Lower lobe of right lung (tissue), 2 donors: ENCODE data around the gene HDAC4. TPM values are rescaled to one million over a fixed set of nuclear protein-coding genes. Genes with fewer than 3 reads are reported as not detected.

ENCODE experiments used
- ATAC-seq, 2 donors: fragments of 200-7000 bp; cut with Tn5 transposase; one replicate each; pipeline ENCODE4 v1.9.1; 2020 to 2022; ENCODE audit warnings: mild to moderate bottlenecking in 2 of 2, moderate library complexity in 2 of 2
- DNase-seq: peaks from one replicate; pipeline ENCODE4 v3.0.0-alpha.2; 2020
- H3K27ac ChIP-seq: fragments of 200-600 bp; one replicate; pipeline ENCODE4 v1.8.0; 2022
- H3K27me3 ChIP-seq: fragments of 200-600 bp; one replicate; pipeline ENCODE4 v1.8.0; 2022; ENCODE audit warnings: low read depth
- H3K36me3 ChIP-seq: fragments of 200-600 bp; one replicate; pipeline ENCODE4 v1.8.0; 2022; ENCODE audit warnings: mild to moderate bottlenecking
- H3K4me1 ChIP-seq: fragments of 200-600 bp; one replicate; pipeline ENCODE4 v1.8.0; 2022
- H3K4me3 ChIP-seq: fragments of 200-600 bp; one replicate; pipeline ENCODE4 v1.8.0; 2022; ENCODE audit warnings: mild to moderate bottlenecking
- H3K9me3 ChIP-seq: fragments of 200-600 bp; one replicate; pipeline ENCODE4 v1.8.0; 2022
- intact Hi-C: fragments of 100-400 bp; cut with DNase I; formaldehyde crosslinking; loops from one replicate; pipeline ENCODE4 v1.11.0; 2022
- total RNA-seq: library from RNA; stranded (reverse); fragmentation: NEBNext Ultra II Directional; extraction: Animal tissue kit (Norgen Biotek cat#: 25700); gene quantifications from one replicate; pipeline ENCODE4 v1.2.1, GENCODE V29; 2021
- TF ChIP-seq, protein P1 (sequence below): fragments of 200-600 bp; IDR thresholded peaks from one replicate; pipeline ENCODE4 v1.8.0; 2022; ENCODE audit warnings: antibody characterized with exemption, mild to moderate bottlenecking
- donor health status: DM: no; HTN: yes; CAD: no; lungs with severe emphysema.

HDAC4 gene
- total RNA-seq, 1 donor from 2014 or later, result 44.9 TPM

DNA sequence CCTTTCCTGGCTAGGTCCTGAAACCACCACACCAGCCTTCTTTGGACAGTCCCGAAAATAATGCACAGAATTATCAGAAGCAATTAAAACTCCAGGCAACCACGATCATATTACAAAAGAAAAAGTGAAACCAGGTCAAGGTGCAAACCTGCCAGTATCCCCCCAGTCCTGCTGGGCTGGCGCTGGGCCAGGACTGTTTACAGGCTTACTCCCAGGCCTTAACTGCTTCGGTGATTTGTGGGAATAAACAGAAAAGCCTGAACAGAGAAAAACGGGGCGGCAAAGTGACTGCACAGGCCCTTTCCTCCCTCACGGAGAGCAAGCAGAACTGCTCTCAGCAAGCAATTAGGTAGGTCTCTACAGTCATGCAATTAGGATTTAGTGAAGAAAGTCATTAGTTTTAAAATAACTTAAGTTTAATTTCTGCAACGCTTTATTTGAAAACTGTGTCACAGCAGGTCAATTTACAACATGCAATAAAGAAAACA lies 1.3 kb downstream of the HDAC4 start:
- H3K4me1 ChIP-seq, result peaks cover 19% of the 10 kb centered on the region
- H3K27me3 ChIP-seq, result no peaks in the 10 kb centered on the region
- no peaks in the 10 kb centered on the region for H3K9me3 ChIP-seq
- H3K36me3 ChIP-seq, result no peaks in the 10 kb centered on the region
- DNase-seq (no peak), ATAC-seq (no peak)
- TF ChIP-seq, protein P1, sequence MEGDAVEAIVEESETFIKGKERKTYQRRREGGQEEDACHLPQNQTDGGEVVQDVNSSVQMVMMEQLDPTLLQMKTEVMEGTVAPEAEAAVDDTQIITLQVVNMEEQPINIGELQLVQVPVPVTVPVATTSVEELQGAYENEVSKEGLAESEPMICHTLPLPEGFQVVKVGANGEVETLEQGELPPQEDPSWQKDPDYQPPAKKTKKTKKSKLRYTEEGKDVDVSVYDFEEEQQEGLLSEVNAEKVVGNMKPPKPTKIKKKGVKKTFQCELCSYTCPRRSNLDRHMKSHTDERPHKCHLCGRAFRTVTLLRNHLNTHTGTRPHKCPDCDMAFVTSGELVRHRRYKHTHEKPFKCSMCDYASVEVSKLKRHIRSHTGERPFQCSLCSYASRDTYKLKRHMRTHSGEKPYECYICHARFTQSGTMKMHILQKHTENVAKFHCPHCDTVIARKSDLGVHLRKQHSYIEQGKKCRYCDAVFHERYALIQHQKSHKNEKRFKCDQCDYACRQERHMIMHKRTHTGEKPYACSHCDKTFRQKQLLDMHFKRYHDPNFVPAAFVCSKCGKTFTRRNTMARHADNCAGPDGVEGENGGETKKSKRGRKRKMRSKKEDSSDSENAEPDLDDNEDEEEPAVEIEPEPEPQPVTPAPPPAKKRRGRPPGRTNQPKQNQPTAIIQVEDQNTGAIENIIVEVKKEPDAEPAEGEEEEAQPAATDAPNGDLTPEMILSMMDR, result no peak
- H3K4me3 ChIP-seq, result peak overlapping the region; percentile 55
- no peak overlapping the region for H3K27ac ChIP-seq
- intact Hi-C loops, result no loop called here

DNA sequence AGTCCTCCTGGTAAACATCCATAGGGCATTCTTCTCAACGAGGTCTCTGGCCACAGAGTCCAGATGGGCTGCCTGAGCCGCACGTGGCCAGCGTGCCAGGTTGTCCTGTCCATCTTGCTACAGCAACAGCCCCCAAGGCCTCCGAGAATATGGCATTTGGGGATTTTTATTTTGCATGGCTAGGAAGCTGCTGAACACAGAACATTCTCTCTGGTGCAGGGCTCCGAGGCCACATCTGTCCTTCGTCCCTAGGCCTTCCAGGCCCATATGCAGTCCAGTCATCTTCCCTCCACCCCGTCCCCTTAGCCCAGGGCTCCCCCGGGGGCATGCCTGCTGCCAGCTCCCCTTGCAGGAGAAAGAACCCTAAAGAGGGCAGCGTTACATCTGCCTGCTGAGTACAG lies 2.3 kb downstream of the HDAC4 start:
- intact Hi-C loops, result no loop called here
- Histone ChIP-seq H3K36me3 (no peaks in the 10 kb centered on the region), H3K27ac (no peak overlapping the region), H3K9me3 (no peaks in the 10 kb centered on the region), H3K4me1 (peaks cover 23% of the 10 kb centered on the region), H3K4me3 (no peak overlapping the region), H3K27me3 (no peaks in the 10 kb centered on the region)
- no peak for DNase-seq
- TF ChIP-seq, protein P1, result no peak
- ATAC-seq, result no peak

- no peak overlapping the region for H3K27ac ChIP-seq
- H3K4me1 ChIP-seq, result peaks cover 28% of the 10 kb centered on the region
- DNase-seq (no peak), ATAC-seq (no peak)
- TF ChIP-seq, protein P1, result no peak
- no peaks in the 10 kb centered on the region for H3K36me3 ChIP-seq
- H3K27me3 ChIP-seq, result no peaks in the 10 kb centered on the region
- no peak overlapping the region for H3K4me3 ChIP-seq
- intact Hi-C loops, result no loop called here
- H3K9me3 ChIP-seq, result no peaks in the 10 kb centered on the region
Observed at GRCh38 chr2:239397931-239398471, 2.8 kb downstream of the HDAC4 start.

GRCh38 chr2:239396881-239397681 lies 3.7 kb downstream of the HDAC4 start:
- no peak overlapping the region for H3K4me3 ChIP-seq
- H3K4me1 ChIP-seq, result peaks cover 34% of the 10 kb centered on the region
- DNase-seq (peak; percentile 58), ATAC-seq (peak in 1 of 2 donors; percentile 7)
- no peaks in the 10 kb centered on the region for H3K9me3 ChIP-seq
- H3K36me3 ChIP-seq, result no peaks in the 10 kb centered on the region
- intact Hi-C loops, result no loop called here
- no peak overlapping the region for H3K27ac ChIP-seq
- TF ChIP-seq, protein P1, result no peak
- no peaks in the 10 kb centered on the region for H3K27me3 ChIP-seq

DNA sequence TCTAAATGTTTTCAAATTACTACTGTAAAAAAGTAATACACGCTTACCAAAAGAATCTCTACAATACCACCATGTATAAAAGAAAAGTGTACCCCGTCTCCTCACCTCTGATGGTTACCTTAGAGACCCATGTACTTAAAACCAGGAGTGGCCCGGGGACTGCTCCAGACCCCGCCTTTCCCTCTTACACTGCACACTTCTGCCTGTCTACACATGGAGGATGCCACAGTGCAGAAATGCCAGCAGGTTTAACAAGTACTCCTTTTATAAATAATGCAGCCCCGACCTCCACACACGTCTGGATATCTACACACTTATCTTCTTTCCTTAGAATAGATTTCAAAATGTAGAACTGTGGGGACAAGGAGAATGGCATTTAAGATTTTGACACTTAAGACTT lies 5.3 kb downstream of the HDAC4 start:
- Histone ChIP-seq H3K27me3 (no peaks in the 10 kb centered on the region), H3K27ac (no peak overlapping the region), H3K36me3 (no peaks in the 10 kb centered on the region), H3K4me1 (peaks cover 34% of the 10 kb centered on the region), H3K9me3 (no peaks in the 10 kb centered on the region), H3K4me3 (no peak overlapping the region)
- intact Hi-C loops, result no loop called here
- TF ChIP-seq, protein P1, result no peak
- peak; percentile 33 to 60 for ATAC-seq
- DNase-seq, result no peak
